BJ (cell line): Measurements from ENCODE around the gene BLCAP. TPM values are rescaled to one million over a fixed set of nuclear protein-coding genes. Genes with fewer than 3 reads are reported as not detected.
"Not testable (repeated sequence)": the region's sequence is repeated elsewhere in the genome, so short reads cannot be mapped to it uniquely, and the experiment has no call there.

Experiments used
- CTCF ChIA-PET: fragments of 350-600 bp; formaldehyde crosslinking; extraction: SDS; loops from one replicate; lab custom pipeline; 2021; ENCODE audit warnings: antibody characterized with exemption, inconsistent platforms; lab: Yijun Ruan, JAX
- POLR2A ChIA-PET: fragments of 300-600 bp; sonication (Branson Sonifier 250); formaldehyde crosslinking; extraction: SDS; loops from one replicate; lab custom pipeline; 2021; ENCODE audit warnings: antibody characterized with exemption; lab: Charles Lee
- DNase-seq: peaks from one replicate; pipeline ENCODE4 v3.0.0-alpha.2; 2011; ENCODE audit warnings: low read depth
- H3K27me3 ChIP-seq: 2 replicates; pipeline ENCODE4 v1.6.0; 2011; ENCODE audit warnings: low read length; ENCODE audit not compliant: control insufficient read depth, insufficient read depth
- H3K36me3 ChIP-seq: 2 replicates; pipeline ENCODE4 v1.5.1; 2011; ENCODE audit warnings: low read length; ENCODE audit not compliant: control insufficient read depth, insufficient read depth
- H3K4me3 ChIP-seq: 2 replicates; pipeline ENCODE4 v1.5.1; 2011; ENCODE audit warnings: low read depth, mild to moderate bottlenecking, control low read depth, low read length
- CTCF ChIP-seq: IDR thresholded peaks from 2 replicates; pipeline ENCODE4 v1.5.1; 2011; ENCODE audit warnings: low read depth, mild to moderate bottlenecking, control low read depth, inconsistent platforms, low read length, moderate library complexity; ENCODE audit not compliant: insufficient read depth
- polyA plus RNA-seq: library from polyadenylated mRNA; depleted of rRNA; stranded (reverse); fragments of >200 nt; gene quantifications from 2 replicates; pipeline ENCODE4 v1.2.3, GENCODE V29; 2011

The BLCAP gene
- polyA plus RNA-seq, 1 experiment = 98.7 TPM

DNA sequence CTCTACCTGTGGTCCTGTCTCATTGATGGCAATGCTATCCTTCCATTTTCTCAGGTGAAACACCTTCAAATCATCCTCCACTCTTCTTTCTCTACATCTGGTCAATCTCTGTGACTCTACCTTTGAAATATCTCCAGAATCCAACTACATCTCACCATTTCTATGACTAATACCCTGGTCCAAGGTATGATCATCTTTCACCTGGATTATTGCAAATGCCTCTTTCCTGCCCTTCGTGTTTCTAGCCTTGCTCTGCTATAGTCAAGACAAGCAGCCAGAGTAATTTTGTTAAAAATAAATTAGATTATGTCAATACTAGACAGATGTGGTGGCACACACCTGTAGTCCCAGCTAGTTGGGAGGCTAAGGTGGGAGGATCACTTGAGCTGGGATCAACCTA is 17.8 kb upstream of the BLCAP start:
- DNase-seq = no peak
- Histone ChIP-seq H3K36me3 (no peaks in the 10 kb centered on the region), H3K27me3 (no peaks in the 10 kb centered on the region), H3K4me3 (no peak overlapping the region)
- ChIA-PET CTCF (interaction anchor here (0.8 kb wide), 1 partner anchor 865 kb away, joined by 3 read pairs; no protein-coding TSS in a partner anchor), POLR2A (no interaction called here)
- no peak for TF ChIP-seq CTCF

GRCh38 chr20:37544386-37544785 is 16.7 kb upstream of the BLCAP start:
- no peaks in the 10 kb centered on the region for H3K27me3 ChIP-seq
- TF ChIP-seq CTCF = no peak
- POLR2A ChIA-PET = no interaction called here
- no peak for DNase-seq
- no peak overlapping the region for H3K4me3 ChIP-seq
- CTCF ChIA-PET = interaction anchor here (0.6 to 1.7 kb wide), 9 partner anchors 10 to 352 kb away, joined by 3 to 5 read pairs (median 4); no protein-coding TSS in a partner anchor
- H3K36me3 ChIP-seq = no peaks in the 10 kb centered on the region

DNA sequence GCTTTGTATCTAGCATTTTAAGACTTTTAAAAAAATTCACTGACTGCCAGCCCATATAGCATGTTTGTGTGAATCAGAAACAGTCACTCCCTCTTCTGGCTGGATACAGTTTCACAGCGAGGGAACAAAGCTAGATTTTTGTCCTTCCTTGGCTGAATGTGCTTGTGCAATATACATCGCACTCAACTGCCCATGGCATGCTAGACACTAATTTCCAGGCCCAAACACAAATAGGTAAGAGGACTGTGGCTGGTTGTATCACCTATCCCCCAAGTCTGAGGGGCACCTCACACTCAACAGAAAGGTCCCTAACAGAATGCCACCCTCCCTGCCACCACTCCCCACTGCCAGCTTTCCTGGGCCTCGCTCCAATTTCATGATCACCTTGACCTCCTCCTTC is 16.2 kb upstream of the BLCAP start:
- no peak for DNase-seq
- TF ChIP-seq CTCF = peak; percentile 66
- POLR2A ChIA-PET = no interaction called here
- H3K36me3 ChIP-seq = no peaks in the 10 kb centered on the region
- CTCF ChIA-PET = interaction anchor here (0.6 to 1.7 kb wide), 9 partner anchors 10 to 352 kb away, joined by 3 to 5 read pairs (median 4); no protein-coding TSS in a partner anchor
- H3K4me3 ChIP-seq = no peak overlapping the region
- no peaks in the 10 kb centered on the region for H3K27me3 ChIP-seq

- TF ChIP-seq CTCF = no peak
- Histone ChIP-seq H3K4me3 (no peak overlapping the region), H3K36me3 (no peaks in the 10 kb centered on the region), H3K27me3 (no peaks in the 10 kb centered on the region)
- CTCF ChIA-PET = interaction anchor here (0.6 to 1.8 kb wide), 5 partner anchors 9 to 866 kb away, joined by 3 to 7 read pairs (median 3); no protein-coding TSS in a partner anchor
- POLR2A ChIA-PET = no interaction called here
- DNase-seq = no peak
Measured at GRCh38 chr20:37542281-37542680, 14.6 kb upstream of the BLCAP start.

DNA sequence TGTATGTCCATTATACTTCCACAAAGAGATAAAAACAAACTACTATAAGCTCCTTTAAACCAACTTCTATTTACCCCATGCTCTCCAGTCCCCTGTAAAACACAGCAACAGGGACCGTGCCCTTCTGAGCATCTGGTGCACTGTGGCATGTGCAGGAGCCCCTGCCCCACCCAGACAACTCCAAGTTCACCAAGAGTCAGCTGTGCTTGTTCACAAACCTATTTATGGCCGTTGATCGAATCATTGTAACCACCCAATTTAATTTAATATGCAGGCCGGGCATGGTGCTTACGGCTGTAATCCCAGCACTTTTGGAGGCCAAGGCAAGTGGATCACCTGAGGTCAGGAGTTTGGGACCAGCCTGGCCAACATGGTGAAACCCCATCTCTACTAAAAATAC is 13.7 kb upstream of the BLCAP start:
- DNase-seq = no peak
- Histone ChIP-seq H3K27me3 (peaks cover 2% of the 10 kb centered on the region; the same call in 1 of the 2 replicates), H3K36me3 (no peaks in the 10 kb centered on the region), H3K4me3 (no peak overlapping the region)
- ChIA-PET POLR2A (no interaction called here), CTCF (interaction anchor here (0.7 to 1.8 kb wide), 4 partner anchors 272 to 350 kb away, joined by 3 to 7 read pairs (median 4); no protein-coding TSS in a partner anchor)
- no peak for TF ChIP-seq CTCF

DNA sequence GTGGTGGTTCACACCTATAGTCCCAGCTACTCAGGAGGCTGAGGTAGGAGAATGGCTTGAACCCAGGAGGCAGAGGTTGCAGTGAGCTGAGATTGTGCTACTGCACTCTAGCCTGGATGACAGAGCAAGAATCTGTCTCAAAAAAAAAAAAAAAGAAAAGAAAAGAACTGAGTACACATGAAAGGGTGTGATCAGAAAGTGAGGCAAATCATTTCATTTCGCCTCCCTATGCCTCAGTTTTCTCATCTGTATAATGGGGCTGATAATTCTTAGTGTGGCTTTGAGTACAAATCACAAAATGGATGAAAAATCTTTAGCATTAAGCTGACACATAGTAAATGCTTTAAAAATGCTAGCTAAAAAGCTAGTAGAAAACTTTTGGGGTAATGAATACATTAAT is 13.2 kb upstream of the BLCAP start:
- DNase-seq, POLR2A ChIA-PET, H3K4me3 ChIP-seq, H3K36me3 ChIP-seq, H3K27me3 ChIP-seq: not testable (repeated sequence)
- CTCF ChIA-PET = interaction anchor here (0.7 to 1.8 kb wide), 3 partner anchors 271 to 345 kb away, joined by 3 to 7 read pairs (median 4); no protein-coding TSS in a partner anchor
